HG03196 (cell line): Measurements from ENCODE around the gene CNPY4.

Experiments used
- ATAC-seq: cut with Tn5 transposase; IDR thresholded peaks from one replicate; pipeline ENCODE4 v1.9.1; 2021; ENCODE audit not compliant: unreplicated experiment

Gene CNPY4, protein sequence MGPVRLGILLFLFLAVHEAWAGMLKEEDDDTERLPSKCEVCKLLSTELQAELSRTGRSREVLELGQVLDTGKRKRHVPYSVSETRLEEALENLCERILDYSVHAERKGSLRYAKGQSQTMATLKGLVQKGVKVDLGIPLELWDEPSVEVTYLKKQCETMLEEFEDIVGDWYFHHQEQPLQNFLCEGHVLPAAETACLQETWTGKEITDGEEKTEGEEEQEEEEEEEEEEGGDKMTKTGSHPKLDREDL

DNA sequence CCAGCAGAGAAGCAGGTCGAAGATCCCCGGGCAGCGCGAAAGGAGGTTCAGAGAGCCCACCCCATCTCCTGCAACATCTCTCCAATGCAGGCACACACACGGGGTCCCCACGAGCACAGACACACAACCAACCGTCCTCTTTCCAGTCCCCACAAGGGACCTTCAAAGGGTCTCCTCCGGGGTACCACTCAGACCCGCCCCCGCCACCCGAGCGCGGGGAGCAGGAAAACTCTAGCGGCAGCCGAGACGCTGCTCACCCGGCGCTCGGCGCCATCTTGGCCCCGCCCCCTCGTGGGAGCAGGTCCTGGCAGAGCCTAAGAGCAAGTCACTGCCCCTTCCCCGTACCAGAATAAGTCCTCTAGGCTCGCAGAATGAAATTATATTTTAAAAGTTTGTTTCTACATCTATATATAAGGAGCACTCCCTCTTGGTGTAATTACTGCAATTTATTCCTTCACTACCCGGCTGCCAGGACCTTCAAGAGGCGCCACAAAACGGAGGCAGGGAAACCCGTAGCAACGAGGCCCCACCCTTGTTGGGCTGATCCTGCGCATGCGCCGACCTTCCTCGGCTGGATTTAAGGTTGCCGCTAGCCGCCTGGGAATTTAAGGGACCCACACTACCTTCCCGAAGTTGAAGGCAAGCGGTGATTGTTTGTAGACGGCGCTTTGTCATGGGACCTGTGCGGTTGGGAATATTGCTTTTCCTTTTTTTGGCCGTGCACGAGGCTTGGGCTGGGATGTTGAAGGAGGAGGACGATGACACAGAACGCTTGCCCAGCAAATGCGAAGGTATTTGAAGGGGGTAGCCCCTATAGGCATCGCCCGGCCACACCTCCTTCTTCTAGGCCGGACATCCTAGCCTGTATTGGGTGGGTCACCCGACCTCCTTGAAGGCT, at the start of gene CNPY4, which contains the start of gene TAF6:
Gene CNPY4 (plus strand): TSS at position 563 of the 898 bp plus-strand sequence. CDS start 111 bp downstream, at position 674.
Gene TAF6 (minus strand): TSS at position 287 of the 898 bp plus-strand sequence. CDS start 5,149 bp downstream, outside the sequence.
- ATAC-seq: peak; percentile 78

DNA sequence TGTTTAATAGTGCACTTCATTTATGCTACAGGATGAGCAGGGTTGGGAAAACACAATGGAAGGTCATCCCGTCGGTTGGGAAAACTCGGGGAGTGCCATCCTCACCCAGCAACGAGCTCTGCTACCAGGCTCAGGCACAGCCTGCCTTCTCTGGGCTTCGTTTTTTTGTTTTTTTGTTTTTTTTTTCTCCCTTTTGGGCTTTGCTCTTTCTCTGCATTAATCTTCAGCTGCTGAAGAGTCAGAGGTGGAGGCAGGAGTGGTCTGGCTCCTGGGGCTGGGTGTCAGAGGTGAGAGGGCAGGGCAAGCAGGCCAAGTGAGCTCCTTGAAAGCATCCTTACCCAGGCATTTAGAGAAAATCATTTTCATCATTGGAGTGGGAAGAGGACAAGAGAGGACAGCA, 49.4 kb upstream of the CNPY4 start:
- ATAC-seq: no peak

DNA sequence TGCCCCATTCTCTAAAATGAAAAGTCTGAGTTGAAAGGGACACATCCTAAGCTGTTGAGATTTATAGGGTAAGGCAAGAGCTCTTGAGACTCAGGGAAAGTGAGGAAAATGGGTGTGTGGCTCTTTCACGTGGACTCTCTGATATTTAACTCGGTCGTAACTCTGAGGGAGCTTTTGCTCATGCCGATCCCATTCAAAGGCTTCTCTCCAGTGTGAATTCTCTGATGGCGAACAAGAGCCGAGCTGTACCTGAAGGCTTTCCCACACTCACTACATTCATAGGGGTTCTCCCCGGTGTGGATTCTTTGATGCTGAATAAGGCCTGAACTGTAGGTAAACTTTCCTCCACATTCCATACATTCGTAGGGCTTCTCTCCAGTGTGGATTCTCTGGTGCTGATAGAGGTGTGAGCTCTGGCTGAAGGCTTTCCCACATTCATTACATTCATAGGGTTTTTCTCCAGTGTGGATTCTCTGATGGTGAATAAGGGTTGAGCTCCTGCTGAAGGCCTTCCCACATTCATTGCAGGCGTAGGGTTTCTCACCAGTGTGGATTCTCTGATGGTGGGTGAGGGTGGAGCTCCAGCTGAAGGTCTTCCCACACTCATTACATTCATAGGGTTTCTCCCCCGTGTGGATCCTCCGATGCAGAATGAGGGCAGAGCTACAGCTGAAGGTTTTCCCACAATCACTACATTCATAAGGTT, 48.3 kb upstream of the CNPY4 start:
- ATAC-seq: no peak

DNA sequence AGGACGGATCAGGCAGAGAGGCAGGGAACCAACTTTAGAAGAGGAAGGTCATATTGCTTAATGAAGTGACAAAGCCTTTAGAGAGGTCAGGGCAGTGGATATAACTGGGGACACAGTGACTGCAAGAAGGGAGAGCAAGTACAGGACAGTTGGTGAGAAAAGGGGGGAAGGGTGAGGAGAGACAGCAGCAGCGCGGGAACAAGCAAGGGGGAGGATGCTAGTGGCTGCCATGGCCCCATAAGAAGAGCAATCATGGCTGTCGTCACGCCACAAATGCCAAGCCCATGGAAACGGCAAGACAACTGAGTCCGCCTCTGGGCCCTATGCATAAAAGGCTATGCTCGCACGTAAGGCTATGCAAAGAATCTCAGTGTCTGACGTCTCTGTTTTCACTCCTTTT, 47.0 kb upstream of the CNPY4 start:
- ATAC-seq: no peak

DNA sequence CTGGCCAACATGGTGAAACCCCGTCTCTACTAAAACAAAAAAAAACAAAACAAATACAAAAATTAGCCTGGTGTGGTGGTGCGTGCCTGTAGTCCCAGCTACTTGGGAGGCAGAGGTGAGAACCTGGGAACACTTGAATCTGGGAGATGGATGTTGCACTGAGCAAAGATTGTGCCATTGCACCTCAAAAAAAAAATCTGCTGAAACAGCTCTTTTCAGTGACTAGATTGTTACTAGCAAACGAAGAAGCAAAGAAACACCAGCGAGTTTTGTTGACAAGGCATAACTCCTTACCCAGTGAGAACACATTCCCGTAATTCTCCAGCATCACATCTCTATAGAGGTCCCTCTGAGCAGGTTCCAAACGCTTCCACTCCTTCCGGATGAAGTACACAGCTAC, 44.6 kb upstream of the CNPY4 start:
- no peak for ATAC-seq

DNA sequence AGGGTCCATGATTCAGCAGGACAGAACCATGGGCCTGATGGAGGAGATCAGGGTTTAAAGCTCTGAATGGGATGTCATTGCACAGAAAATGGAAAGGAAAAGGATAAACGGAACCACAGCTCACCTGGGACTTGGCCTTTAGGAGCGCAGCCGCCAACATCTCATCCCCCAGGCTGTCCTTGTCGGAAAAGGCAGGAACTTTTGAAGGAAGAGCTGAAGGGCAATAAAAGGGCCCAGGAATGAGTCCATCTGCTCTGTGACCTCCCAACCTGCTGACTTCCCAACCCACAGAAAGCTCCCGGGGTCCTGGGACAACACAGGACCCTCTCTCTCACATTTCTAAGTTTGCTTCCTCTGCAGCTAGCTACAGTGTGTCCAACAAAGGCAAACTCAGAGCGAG, 44.0 kb upstream of the CNPY4 start:
- ATAC-seq: no peak

DNA sequence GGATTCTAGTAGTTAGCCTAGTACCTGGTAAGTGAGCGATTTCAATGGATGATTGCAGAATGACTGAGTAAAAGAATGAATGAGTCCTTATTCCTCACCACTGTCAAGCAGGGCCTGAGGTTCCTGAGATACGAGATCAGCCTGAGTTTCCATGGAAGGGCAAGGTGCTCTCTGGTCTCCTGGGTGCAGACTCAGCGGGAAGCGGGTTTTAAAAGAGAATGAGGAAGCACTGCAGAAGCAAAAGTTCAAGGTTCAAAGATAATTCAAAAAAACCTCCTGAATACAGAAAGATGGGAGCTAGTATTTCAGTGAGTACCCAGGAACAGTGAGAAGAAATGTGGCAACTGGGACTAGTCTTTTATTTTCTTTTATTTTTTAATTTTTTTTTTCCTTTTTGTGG, 42.2 kb upstream of the CNPY4 start:
- ATAC-seq: no peak

DNA sequence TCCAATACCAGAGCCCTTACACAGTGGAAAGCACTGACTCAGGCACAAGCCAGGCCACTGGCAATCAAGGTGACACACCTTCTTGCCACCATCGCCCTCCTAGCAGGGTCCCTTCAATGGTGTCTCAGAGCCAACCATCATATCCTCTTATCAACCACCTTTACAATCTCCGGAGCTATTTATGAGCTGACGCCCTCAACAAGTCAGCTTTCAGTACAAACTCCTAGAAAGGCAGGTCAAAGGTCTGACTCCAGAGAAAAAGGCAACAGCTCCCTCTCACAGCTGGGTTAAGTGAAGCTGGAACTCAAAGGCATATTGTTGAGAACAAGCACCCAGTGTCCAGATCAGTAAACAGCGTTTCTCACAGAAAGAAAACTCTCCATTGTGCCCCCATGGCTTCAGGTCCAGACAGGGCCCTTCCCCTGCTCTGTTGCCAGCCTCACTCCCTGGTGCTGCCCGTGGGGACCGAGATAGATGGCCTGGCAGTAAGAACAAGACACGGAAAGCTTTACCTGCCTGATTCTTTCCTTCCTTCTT, 40.3 kb upstream of the CNPY4 start:
- no peak for ATAC-seq

DNA sequence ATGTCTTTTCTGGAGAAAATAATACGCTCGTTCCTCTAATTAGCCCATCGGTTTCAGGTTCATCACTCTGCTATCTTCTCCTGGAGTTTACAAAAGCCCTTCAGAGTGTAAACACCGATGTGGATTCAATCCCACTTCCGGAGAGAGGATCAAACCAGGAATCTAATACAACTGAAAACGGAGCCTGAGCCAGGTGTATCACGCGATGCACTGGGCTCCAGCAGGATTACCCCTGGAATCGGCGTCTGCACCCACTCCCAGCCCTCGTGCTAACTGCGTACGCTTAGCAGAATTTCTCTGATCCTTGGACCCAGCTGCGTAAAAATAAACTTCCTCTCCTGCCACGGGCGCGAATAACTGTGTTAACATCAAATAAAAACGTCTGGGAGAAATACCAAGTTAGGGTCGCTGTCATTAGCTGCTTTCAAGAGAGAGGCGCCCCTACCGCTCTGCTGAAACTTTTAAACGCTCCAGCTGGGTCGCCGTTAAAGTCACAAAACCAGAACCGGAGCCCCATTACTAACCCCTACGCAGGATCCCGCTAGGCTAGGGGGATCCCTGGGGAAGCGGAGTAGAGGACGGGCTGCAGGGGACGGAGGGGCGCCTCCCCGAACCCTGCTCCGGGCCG, 38.4 kb upstream of the CNPY4 start:
- ATAC-seq: no peak

DNA sequence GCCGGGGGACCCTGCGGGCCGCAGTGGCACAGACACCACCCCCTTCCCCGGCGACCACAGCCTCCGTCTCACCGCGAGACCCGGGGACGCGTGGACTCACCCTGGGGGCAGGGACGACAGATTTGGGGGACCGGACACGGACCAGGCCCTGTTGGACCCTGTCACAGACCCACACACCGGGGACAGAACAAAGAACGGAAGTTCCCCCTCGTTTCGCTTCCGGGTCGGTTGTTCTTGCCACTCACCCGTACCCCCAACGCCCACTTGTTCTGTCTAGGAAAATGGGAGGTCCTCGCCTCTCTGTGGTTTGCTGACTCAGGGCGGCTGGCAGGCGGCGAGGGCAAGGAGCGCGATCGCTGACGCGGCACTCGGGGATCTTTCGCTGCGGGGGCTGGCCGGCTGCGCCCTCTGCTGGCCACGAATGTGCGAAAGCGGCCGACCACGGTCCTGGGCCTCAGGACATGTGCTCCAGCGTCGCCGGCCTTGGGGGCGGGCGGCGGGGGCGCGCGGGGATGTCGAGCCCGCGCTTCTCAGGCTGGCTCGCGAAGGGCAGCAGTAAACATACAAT, 37.8 kb upstream of the CNPY4 start, which contains the start of gene ZNF3:
Gene ZNF3 (minus strand): TSS at position 189 of the 568 bp plus-strand sequence. CDS start 4,366 bp downstream, outside the sequence.
- ATAC-seq: peak; percentile 82

DNA sequence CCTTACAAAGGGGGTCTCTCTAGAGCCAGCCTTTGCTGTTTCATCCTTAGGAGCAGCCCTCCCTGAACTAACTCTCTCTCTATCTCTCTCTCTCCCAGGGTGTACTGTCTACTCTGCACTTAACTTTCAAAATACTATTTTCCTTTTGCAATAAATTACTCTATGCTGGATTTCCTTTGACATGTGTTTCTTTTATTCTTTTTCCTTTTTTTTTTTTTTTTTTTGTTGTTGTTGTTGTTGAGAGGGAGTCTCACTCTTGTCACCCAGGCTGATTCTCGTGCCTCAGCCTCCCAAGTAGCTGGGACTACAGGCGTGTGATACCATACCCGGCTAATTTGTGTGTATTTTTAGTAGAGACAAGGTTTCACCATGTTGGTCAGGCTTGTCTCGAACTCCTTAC, 36.5 kb upstream of the CNPY4 start:
- no peak for ATAC-seq

DNA sequence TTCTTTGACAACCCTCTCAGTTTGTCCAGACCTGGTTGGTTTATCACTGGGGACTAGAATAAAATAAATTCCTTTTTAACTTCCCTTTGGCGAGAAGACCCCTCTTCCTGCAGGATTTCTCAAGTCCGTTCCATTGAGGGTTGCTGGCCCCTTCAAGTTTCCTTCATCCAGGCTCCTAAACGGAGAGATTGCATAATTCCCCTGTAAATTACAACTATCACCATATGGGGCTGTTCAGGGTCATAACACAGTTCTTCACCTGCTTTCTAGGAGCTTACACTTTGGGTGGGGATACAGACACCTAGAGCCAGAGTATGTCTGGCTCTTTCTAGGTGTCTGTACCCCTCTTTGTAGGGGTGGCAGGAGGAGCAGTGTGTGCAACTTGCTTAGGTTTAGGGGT, 33.9 kb upstream of the CNPY4 start:
- no peak for ATAC-seq

DNA sequence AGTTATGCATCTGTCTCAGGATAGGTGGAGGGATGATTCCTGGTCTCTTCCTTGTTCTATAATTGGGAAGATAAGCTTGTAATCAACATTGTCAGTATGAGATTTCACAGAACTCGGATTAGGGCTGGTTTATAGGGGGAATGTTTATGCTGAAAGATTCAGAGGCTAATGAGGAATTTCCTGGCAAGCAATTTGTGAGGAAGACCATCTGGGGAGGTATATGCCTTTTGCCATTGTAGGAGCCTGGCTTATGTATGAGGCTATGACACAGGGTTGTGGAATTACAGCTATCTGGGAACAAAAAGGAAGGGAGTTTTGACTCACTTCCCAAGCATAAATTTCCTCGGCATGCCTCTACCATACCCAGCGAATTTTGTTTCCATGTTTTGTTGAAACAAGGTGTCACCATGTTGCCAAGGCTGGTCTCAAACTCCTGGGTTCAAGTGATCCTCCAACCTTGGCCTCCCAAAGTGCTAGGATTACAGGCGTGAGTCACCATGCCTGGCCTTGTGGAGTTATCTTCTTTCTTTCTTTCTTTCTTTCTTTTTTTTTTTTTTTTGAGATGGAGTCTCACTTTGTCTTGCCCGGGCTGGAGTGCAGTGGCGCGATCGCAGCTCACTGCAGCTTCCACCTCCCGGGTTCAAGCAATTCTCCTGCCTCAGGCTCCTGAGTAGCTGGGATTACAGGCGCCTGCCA, 32.2 kb upstream of the CNPY4 start:
- no peak for ATAC-seq

DNA sequence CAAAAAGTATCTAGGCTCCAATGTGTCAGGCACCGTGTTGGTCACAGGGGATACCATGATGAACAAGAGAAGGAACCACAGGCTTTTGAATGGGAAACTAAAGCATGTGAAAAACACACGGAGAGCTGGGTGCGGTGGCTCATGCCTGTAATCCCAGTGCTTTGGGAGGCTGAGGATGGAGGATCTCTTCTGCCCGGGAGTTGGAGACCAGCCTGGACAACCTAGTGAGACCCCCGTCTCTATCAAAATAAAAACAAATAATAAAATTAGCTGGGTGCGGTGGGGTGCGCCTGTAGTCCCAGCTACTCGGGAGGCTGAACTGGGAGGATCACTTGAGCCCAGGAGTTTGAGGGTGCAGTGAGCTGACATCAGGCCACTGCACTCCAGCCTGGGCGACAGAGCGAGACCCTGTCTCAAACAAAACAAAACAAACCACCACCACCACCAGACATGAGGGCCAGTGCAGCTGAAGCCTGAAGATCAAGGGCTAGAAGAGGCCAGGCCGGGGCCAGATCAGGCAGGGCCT, 31.3 kb upstream of the CNPY4 start:
- ATAC-seq: no peak

DNA sequence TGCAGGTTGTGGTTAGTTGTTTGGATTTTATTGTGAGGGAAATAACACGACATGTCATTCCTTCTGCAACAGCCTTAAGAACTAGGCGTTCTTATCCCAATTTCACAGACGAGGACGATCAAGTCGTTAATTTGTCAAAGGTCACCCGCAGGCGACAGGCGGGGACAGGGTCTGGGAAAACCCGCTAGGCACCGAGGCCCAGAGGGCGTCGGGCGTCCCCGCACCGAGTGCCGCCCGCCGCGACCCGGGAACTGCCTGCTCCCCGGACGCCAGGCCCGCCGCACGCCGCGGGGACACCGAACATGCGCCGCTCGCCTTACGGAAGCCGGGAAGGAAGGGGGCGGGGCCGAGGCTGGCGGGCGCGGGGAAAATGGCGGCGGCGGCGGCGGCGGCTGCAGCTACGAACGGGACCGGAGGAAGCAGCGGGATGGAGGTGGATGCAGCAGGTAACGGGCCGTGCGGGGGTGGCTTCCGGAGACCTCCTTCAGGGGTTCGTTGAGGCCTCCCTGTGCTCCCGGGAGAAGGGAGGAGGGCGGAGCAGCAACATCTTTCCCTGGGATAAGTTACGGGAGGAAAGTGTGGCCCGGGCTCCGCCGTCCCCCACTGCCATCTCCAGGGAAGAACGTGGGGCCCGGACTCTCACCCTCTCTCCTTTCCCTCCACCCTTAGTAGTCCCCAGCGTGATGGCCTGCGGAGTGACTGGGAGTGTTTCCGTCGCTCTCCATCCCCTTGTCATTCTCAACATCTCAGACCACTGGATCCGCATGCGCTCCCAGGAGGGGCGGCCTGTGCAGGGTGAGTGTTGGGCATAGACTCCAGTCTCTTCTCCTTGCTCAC, 30.6 kb upstream of the CNPY4 start, which contains the start of gene COPS6:
Gene COPS6 (plus strand): TSS at position 349 of the 837 bp plus-strand sequence. CDS start 22 bp downstream, at position 371.
- ATAC-seq: peak; percentile 61

DNA sequence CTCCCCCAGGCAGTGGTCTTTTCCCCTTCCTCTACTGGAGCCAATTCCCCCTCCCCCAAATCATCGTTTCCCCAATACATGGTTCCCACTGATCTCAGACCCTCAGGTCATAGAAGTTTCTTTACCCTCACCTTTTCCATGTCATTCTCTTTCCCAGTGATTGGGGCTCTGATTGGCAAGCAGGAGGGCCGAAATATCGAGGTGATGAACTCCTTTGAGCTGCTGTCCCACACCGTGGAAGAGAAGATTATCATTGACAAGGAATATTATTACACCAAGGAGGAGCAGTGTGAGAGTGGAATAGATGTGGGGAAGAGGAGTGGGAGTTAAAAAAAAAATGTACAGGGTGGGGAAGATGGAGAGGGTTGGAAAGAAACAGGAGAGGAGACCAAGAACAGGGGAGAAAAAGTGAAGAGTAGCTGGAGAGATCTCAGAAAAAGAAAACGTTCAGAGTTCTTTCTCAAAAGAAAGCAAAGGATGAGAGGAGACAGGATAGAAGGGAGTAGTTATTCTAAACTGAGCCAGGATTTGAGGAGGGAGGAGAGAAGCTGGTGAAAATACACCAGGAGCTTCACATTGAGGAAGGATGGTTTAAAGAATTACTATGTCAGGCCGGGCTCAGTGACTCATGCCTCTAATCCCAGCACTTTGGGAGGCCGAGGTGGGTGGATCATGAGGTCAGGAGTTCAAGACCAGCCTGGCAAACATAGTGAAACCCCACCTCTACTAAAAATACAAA, 29.8 kb upstream of the CNPY4 start:
- ATAC-seq: no peak

DNA sequence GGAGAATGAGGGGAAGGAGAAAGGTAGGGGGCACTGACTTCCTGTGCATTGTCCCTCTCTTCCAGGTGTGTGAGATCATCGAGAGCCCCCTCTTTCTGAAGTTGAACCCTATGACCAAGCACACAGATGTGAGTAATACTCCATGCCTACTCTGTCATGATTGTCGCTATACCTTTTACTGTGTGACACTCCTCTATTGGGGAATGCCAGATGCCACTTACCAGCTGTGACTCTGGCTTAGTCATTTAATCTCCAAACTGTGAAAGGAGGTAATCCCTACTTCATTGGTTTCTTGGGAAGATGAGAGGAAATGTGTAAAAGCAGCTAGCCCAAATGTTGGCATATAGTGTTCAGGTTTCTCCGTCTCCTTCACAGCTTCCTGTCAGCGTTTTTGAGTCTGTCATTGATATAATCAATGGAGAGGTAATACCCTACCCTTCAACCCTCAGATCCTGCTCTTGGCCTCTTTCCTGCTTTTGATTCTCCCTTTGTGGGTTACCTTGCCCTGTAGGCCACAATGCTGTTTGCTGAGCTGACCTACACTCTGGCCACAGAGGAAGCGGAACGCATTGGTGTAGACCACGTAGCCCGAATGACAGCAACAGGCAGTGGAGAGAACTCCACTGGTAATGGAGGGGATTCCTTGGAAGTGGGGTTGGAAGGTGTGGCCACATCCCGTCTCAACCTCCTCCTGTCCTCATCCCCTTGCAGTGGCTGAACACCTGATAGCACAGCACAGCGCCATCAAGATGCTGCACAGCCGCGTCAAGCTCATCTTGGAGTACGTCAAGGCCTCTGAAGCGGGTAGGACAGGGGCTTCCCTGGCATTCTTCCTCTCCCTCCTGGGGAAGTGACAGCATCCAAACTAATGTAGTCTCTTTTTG, 28.7 kb upstream of the CNPY4 start:
- no peak for ATAC-seq
